Cardiac fibroblast (primary cell): ENCODE measurements around the gene RAPH1.
"Not testable (repeated sequence)": the region's sequence is repeated elsewhere in the genome, so short reads cannot be mapped to it uniquely, and the experiment has no call there.

Source experiments
- DNase-seq, 2 donors: peaks; one replicate each; pipeline versions ENCODE4 v3.0.0 to v3.0.0-alpha.2; 2010; ENCODE audit warnings: low read depth in 2 of 2
- H3K4me3 ChIP-seq, 2 donors: replicated peaks in 1 of 2; 1 replicate in 1 of 2; 2 replicates in 1 of 2; pipeline ENCODE4 v1.5.1; 2011; ENCODE audit warnings: low read depth in 2 of 2, low read length in 2 of 2, mild to moderate bottlenecking in 2 of 2, moderate library complexity in 1 of 2
- CTCF ChIP-seq: IDR thresholded peaks from one replicate; pipeline ENCODE4 v1.5.1; 2011; ENCODE audit warnings: low read depth, mild to moderate bottlenecking, low read length, inconsistent platforms

RAPH1 gene

GRCh38 chr2:203550266-203550665 is 15.2 kb upstream of the RAPH1 start:
- TF ChIP-seq CTCF, result no peak
- H3K4me3 ChIP-seq, result no peak overlapping the region
- DNase-seq, result no peak

- H3K4me3 ChIP-seq, result no peak overlapping the region
- DNase-seq, result no peak
- TF ChIP-seq CTCF, result no peak
These were observed 14.3 kb upstream of the RAPH1 start for GRCh38 chr2:203549406-203549805.

- no peak overlapping the region for H3K4me3 ChIP-seq
- no peak for TF ChIP-seq CTCF
- DNase-seq, result no peak
These were observed 13.8 kb upstream of the RAPH1 start for GRCh38 chr2:203548887-203549286.

- TF ChIP-seq CTCF, result no peak
- DNase-seq, result no peak
- no peak overlapping the region for H3K4me3 ChIP-seq
These were observed 12.3 kb upstream of the RAPH1 start for GRCh38 chr2:203547356-203547755.

- H3K4me3 ChIP-seq, result no peak overlapping the region
- DNase-seq, result no peak
- no peak for TF ChIP-seq CTCF
These were observed 9.3 kb upstream of the RAPH1 start for GRCh38 chr2:203544402-203544801.

GRCh38 chr2:203543898-203544328 is 8.8 kb upstream of the RAPH1 start:
- no peak for DNase-seq
- H3K4me3 ChIP-seq, result no peak overlapping the region
- TF ChIP-seq CTCF, result no peak

- not testable (repeated sequence) for H3K4me3 ChIP-seq, DNase-seq
These were observed 5.5 kb upstream of the RAPH1 start for GRCh38 chr2:203540598-203540997.

- not testable (repeated sequence) for H3K4me3 ChIP-seq, DNase-seq
These were observed 3.1 kb upstream of the RAPH1 start for GRCh38 chr2:203538237-203538636.

GRCh38 chr2:203536586-203536951 is 1.5 kb upstream of the RAPH1 start:
- DNase-seq, H3K4me3 ChIP-seq: not testable (repeated sequence)
